DND-41 (cell line): Measurements from ENCODE around the gene ESR1.

ENCODE experiments used
- EZH2 ChIP-seq: IDR thresholded peaks from 3 replicates; pipeline ENCODE4 v1.6.1; 2012; ENCODE audit warnings: borderline replicate concordance, low read depth, mild to moderate bottlenecking, moderate library complexity, low read length, inconsistent platforms; ENCODE audit not compliant: severe bottlenecking
- TF ChIP-seq, protein P1 (sequence below): IDR thresholded peaks from 2 replicates; pipeline ENCODE4 v1.5.1; 2012; ENCODE audit warnings: borderline replicate concordance, low read length, moderate library complexity, mild to moderate bottlenecking; ENCODE audit not compliant: poor library complexity, severe bottlenecking; ENCODE audit errors: extremely low read depth

DNA sequence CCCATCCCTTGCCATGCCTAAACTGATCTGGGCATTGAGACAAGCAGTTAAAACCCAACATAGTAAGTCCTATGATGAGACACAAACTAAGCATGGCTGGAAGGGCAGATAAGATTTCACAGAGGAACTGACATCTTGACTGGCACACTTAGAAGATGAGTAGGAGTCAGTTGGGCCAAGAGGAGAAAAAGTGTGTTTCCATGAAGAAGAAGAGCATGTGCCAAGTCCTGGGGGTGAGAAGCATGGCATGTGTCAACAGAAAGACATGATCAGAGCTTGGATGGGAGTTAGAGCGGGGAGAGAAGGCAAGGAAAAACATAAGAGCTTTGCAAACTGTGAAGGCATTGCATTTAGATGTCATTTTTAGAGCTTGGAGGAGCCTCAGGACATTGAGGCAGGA is 68.0 kb downstream of the ESR1 start:
- TF ChIP-seq EZH2, result no peak
- TF ChIP-seq, protein P1, sequence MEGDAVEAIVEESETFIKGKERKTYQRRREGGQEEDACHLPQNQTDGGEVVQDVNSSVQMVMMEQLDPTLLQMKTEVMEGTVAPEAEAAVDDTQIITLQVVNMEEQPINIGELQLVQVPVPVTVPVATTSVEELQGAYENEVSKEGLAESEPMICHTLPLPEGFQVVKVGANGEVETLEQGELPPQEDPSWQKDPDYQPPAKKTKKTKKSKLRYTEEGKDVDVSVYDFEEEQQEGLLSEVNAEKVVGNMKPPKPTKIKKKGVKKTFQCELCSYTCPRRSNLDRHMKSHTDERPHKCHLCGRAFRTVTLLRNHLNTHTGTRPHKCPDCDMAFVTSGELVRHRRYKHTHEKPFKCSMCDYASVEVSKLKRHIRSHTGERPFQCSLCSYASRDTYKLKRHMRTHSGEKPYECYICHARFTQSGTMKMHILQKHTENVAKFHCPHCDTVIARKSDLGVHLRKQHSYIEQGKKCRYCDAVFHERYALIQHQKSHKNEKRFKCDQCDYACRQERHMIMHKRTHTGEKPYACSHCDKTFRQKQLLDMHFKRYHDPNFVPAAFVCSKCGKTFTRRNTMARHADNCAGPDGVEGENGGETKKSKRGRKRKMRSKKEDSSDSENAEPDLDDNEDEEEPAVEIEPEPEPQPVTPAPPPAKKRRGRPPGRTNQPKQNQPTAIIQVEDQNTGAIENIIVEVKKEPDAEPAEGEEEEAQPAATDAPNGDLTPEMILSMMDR, result no peak
